ENCODE data around the gene GAS7. TPM values are rescaled to one million over a fixed set of nuclear protein-coding genes. Genes with fewer than 3 reads are reported as not detected.

GAS7 gene
- polyA plus RNA-seq, 2 donors = 6.4 to 7.7 TPM

DNA sequence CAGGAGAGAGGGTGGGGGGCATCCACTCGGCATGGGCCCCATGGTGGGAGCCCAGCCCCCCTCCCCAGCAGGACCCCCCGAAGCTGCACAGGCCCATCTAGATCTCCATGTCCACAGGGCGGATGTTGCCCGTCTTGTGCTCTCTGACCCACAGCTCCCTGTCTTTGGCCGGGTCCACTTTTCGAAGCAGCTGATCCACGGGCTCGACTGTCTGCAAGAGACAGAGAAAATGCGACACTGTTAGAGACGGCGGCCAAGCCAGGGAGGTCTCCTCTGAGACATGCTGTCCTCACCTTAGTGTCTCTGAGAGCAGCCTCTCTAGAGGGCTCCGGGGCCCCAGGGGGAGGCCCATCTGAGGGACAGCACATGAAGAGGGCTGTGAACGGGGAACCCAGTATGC, 281.3 kb downstream of the GAS7 start:
- no peak overlapping the region for H3K27ac ChIP-seq (ENCODE audit: low read depth in 2 of 2, low read length in 1 of 2)
- H3K27me3 ChIP-seq (ENCODE audit: control insufficient read depth in 1 of 2, insufficient read depth in 2 of 2, low read length in 2 of 2) = no peaks in the 10 kb centered on the region
- H3K4me1 ChIP-seq (ENCODE audit: control insufficient read depth in 2 of 2, insufficient read depth in 2 of 2, low read length in 1 of 2) = no peaks in the 10 kb centered on the region
- peaks cover 0 to 2% of the 10 kb centered on the region in 2 donors for H3K9me3 ChIP-seq (ENCODE audit: control insufficient read depth in 2 of 2, insufficient read depth in 1 of 2, low read depth in 1 of 2, low read length in 1 of 2)
- no peak overlapping the region for H3K4me3 ChIP-seq (ENCODE audit: low read depth in 1 of 2, low read length in 2 of 2)
- 85 to 88% methylated on average over 13 of the region's 13 CpGs for WGBS, 2 donors
- H3K36me3 ChIP-seq (ENCODE audit: control insufficient read depth in 2 of 2, insufficient read depth in 2 of 2, low read length in 1 of 2) = peaks cover 4 to 11% of the 10 kb centered on the region in 2 donors

DNA sequence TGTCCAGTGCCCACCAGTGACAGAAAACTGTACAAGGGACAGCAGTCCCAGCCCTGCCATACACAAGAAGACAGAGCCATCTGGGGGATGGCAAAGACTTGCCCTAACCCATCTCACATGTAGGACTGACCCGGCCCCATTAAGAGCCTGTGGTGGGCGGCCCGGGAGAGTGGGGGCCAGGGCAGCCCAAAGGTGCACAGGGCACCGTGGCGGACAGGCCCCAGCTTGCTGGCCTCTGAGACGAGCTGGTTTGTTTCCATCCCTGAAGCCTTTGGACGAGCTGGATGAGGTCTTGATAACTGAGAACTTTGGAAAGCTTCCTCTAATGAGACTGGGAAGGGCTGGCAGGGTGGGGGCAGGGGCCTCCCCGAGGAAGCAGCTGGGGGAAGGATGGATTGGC, 282.3 kb downstream of the GAS7 start:
- no peak overlapping the region for H3K4me3 ChIP-seq (ENCODE audit: low read depth in 1 of 2, low read length in 2 of 2)
- H3K27ac ChIP-seq (ENCODE audit: low read depth in 2 of 2, low read length in 1 of 2) = no peak overlapping the region
- H3K4me1 ChIP-seq (ENCODE audit: control insufficient read depth in 2 of 2, insufficient read depth in 2 of 2, low read length in 1 of 2) = no peaks in the 10 kb centered on the region
- 70 to 74% methylated on average over 8 of the region's 8 CpGs for WGBS, 2 donors
- H3K27me3 ChIP-seq (ENCODE audit: control insufficient read depth in 1 of 2, insufficient read depth in 2 of 2, low read length in 2 of 2) = no peaks in the 10 kb centered on the region
- H3K36me3 ChIP-seq (ENCODE audit: control insufficient read depth in 2 of 2, insufficient read depth in 2 of 2, low read length in 1 of 2) = peaks cover 4 to 11% of the 10 kb centered on the region in 2 donors
- H3K9me3 ChIP-seq (ENCODE audit: control insufficient read depth in 2 of 2, insufficient read depth in 1 of 2, low read depth in 1 of 2, low read length in 1 of 2) = peaks cover 0 to 2% of the 10 kb centered on the region in 2 donors

DNA sequence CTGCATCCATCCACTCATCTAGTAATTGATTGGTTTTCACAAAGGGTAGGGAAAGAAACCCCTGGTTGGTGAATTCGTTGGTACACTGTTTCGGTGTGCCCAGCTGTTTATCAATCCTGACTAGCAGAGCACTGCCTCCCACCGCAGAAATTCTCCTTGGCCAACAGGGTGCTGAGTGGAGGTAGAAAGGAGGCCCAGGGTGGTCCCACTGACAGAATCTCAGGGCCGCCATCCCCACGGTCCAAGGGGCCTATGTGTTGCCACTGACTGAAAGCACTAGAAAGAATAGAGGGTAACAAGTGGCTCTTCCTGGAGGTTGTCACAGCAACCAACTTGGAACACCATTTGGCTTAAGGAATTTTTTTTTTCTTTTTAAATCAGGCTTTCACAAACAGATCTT, 284.9 kb downstream of the GAS7 start:
- H3K9me3 ChIP-seq (ENCODE audit: control insufficient read depth in 2 of 2, insufficient read depth in 1 of 2, low read depth in 1 of 2, low read length in 1 of 2) = peaks cover 0 to 2% of the 10 kb centered on the region in 2 donors
- H3K27me3 ChIP-seq (ENCODE audit: control insufficient read depth in 1 of 2, insufficient read depth in 2 of 2, low read length in 2 of 2) = no peaks in the 10 kb centered on the region
- no peak overlapping the region for H3K27ac ChIP-seq (ENCODE audit: low read depth in 2 of 2, low read length in 1 of 2)
- H3K36me3 ChIP-seq (ENCODE audit: control insufficient read depth in 2 of 2, insufficient read depth in 2 of 2, low read length in 1 of 2) = peaks cover 4 to 9% of the 10 kb centered on the region in 2 donors
- WGBS, 2 donors = 88% methylated on average over 5 of the region's 5 CpGs
- H3K4me1 ChIP-seq (ENCODE audit: control insufficient read depth in 2 of 2, insufficient read depth in 2 of 2, low read length in 1 of 2) = no peaks in the 10 kb centered on the region
- H3K4me3 ChIP-seq (ENCODE audit: low read depth in 1 of 2, low read length in 2 of 2) = no peak overlapping the region

DNA sequence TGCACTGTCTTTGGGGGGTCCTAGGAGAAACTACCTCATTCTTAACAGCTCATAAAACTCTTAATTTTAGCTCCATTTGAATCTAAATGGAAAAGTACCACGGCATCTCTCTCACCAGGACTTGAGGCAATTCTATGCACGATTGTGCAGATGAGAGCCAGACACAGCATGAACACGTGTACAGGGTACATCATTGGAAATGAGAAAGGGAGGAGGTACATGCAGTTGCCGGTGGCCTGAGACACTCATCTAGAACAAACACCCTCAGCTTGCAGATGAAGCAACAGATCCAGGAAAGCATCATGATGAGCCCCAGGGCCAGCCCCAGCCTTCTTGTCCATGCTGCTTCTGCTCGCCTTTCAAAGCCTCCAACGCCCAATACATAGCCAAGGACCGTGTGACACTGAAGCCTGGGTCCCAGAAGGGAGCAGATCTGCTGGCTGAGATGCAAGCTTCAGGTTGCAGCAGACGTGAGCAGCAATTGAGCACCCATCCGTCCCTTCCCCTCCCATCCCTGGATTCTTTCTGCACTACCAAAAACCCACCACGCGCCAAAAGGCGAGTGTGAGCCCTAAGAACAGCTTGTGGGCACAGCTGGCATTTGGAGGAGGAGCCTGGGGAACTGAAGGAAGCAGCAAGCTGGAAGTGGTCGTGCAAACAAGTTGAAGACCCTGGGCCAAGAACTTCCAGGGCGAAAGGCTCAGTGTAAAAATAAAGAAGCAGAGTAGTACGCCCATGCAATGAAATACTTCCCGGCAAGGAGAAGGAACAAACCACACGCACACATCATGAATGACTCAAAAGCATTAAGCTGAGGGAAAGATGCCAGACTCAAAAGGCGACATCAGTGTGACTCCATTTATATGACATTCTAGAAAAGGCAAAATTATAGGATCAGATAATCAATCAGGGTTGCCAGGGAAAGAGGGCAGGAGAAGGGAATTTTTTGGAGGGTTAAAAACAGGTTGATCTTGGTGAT, 286.0 kb downstream of the GAS7 start:
- H3K4me3 ChIP-seq (ENCODE audit: low read depth in 1 of 2, low read length in 2 of 2) = no peak overlapping the region
- H3K27me3 ChIP-seq (ENCODE audit: control insufficient read depth in 1 of 2, insufficient read depth in 2 of 2, low read length in 2 of 2) = no peaks in the 10 kb centered on the region
- 73 to 75% methylated on average over 18 of the region's 18 CpGs for WGBS, 2 donors
- H3K27ac ChIP-seq (ENCODE audit: low read depth in 2 of 2, low read length in 1 of 2) = no peak overlapping the region
- peaks cover 0 to 2% of the 10 kb centered on the region in 2 donors for H3K9me3 ChIP-seq (ENCODE audit: control insufficient read depth in 2 of 2, insufficient read depth in 1 of 2, low read depth in 1 of 2, low read length in 1 of 2)
- peaks cover 4 to 6% of the 10 kb centered on the region in 2 donors for H3K36me3 ChIP-seq (ENCODE audit: control insufficient read depth in 2 of 2, insufficient read depth in 2 of 2, low read length in 1 of 2)
- H3K4me1 ChIP-seq (ENCODE audit: control insufficient read depth in 2 of 2, insufficient read depth in 2 of 2, low read length in 1 of 2) = no peaks in the 10 kb centered on the region

DNA sequence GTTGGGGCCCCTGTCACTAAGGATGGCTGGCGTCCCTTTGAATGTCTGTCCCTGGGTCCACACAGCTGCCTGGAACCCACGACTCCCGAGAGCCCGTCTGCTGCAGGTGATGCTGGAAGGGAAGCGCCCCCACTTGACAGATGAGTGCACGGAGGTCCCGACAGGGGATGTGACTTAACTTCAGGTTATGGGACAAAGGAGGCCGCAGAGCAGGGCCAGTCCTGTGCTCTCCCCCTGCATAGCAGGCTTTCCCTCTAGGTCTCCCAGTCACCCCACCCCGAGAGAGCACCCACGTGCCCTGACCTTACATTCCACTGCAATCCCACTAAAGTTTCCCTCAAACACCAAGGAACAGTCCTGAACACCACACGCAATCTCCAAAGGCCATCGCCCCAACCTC, 287.3 kb downstream of the GAS7 start:
- WGBS, 2 donors = 76 to 77% methylated on average over 12 of the region's 12 CpGs
- H3K4me3 ChIP-seq (ENCODE audit: low read depth in 1 of 2, low read length in 2 of 2) = no peak overlapping the region
- H3K27ac ChIP-seq (ENCODE audit: low read depth in 2 of 2, low read length in 1 of 2) = no peak overlapping the region
- H3K9me3 ChIP-seq (ENCODE audit: control insufficient read depth in 2 of 2, insufficient read depth in 1 of 2, low read depth in 1 of 2, low read length in 1 of 2) = no peaks in the 10 kb centered on the region
- H3K36me3 ChIP-seq (ENCODE audit: control insufficient read depth in 2 of 2, insufficient read depth in 2 of 2, low read length in 1 of 2) = peaks cover 0 to 4% of the 10 kb centered on the region in 2 donors
- no peaks in the 10 kb centered on the region for H3K27me3 ChIP-seq (ENCODE audit: control insufficient read depth in 1 of 2, insufficient read depth in 2 of 2, low read length in 2 of 2)
- no peaks in the 10 kb centered on the region for H3K4me1 ChIP-seq (ENCODE audit: control insufficient read depth in 2 of 2, insufficient read depth in 2 of 2, low read length in 1 of 2)

DNA sequence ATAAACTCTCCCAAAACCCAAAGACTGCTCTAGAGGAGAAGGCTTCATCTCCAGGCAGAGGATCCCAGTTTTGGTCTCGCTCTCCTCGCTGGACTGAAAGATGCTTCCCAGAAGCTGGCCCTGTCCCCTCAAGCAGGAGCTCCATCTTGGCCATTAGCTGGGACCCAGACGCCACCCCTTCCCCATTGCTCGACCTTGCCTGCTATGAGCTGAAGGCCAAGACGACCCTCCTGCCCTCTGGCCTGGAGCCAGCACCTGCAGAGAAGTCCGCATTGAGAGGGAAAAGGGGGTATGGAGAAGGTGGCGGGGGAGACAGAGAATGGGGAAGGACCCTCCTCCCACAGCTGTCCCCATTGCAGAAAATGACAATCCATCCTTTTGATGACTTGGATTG, 289.8 kb downstream of the GAS7 start:
- Histone ChIP-seq H3K9me3 (ENCODE audit: control insufficient read depth in 2 of 2, insufficient read depth in 1 of 2, low read depth in 1 of 2, low read length in 1 of 2) (no peaks in the 10 kb centered on the region), H3K4me1 (ENCODE audit: control insufficient read depth in 2 of 2, insufficient read depth in 2 of 2, low read length in 1 of 2) (no peaks in the 10 kb centered on the region), H3K27ac (ENCODE audit: low read depth in 2 of 2, low read length in 1 of 2) (no peak overlapping the region), H3K27me3 (ENCODE audit: control insufficient read depth in 1 of 2, insufficient read depth in 2 of 2, low read length in 2 of 2) (no peaks in the 10 kb centered on the region), H3K4me3 (ENCODE audit: low read depth in 1 of 2, low read length in 2 of 2) (no peak overlapping the region), H3K36me3 (ENCODE audit: control insufficient read depth in 2 of 2, insufficient read depth in 2 of 2, low read length in 1 of 2) (no peaks in the 10 kb centered on the region)
- 47 to 56% methylated on average over 7 of the region's 7 CpGs for WGBS, 2 donors

DNA sequence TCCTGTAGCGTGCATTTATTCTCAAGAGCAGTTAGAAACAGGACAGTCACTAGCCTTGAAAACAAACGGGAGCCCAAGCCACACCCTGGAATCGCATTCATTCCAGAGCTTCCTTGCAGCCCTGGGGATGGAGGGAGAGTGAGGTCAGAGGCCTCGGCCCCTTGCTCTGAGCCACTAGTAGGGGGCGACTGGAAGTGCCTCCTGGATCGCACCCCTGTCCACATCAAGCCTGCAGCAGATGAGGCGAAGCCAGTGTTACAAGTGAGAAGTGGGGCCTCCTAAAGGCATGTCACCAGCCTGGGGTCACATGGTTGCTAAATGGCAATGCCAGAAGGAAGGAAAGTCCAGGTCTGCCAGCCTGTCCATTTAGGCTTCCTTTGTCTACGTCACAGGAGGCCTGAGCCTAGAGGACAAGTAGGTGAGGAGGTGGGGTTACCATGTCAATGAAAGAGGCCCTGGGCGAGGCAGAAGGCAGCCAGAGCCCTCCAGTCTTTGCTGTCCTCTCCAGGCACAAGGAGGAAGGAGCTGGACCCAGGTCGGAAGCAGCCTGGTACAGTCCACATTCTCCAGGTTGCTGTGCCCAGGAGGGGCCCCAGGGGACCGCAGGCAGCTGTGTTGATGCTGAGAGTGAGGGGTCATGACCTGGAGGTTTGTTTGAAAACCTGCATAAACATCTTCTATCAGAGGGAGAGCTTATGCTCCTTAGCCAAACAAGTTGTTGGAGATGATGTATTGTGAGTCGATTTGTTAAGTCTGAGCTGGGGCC, 290.3 kb downstream of the GAS7 start:
- no peaks in the 10 kb centered on the region for H3K27me3 ChIP-seq (ENCODE audit: control insufficient read depth in 1 of 2, insufficient read depth in 2 of 2, low read length in 2 of 2)
- no peaks in the 10 kb centered on the region for H3K4me1 ChIP-seq (ENCODE audit: control insufficient read depth in 2 of 2, insufficient read depth in 2 of 2, low read length in 1 of 2)
- no peak overlapping the region for H3K4me3 ChIP-seq (ENCODE audit: low read depth in 1 of 2, low read length in 2 of 2)
- WGBS, 2 donors = 41 to 46% methylated on average over 12 of the region's 12 CpGs
- no peaks in the 10 kb centered on the region for H3K36me3 ChIP-seq (ENCODE audit: control insufficient read depth in 2 of 2, insufficient read depth in 2 of 2, low read length in 1 of 2)
- H3K9me3 ChIP-seq (ENCODE audit: control insufficient read depth in 2 of 2, insufficient read depth in 1 of 2, low read depth in 1 of 2, low read length in 1 of 2) = no peaks in the 10 kb centered on the region
- no peak overlapping the region for H3K27ac ChIP-seq (ENCODE audit: low read depth in 2 of 2, low read length in 1 of 2)

DNA sequence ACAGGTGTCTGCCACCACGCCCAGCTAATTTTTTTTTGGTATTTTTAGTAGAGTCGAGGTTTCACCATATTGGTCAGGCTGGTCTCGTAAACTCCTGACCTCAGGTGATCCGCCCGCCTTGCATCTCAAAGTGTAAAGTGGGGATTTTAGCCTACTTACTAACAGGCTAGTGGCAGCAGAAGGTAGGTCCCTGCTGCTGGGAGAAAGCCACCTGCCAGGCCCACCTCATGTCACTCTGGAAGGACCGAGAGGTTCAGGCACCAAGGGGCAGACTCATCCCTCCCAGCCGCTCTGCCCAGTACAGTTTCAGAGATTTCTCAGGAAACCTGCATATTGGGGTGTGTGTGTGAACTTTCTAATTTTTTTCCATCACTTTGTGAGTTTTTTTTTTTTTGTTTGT, 291.3 kb downstream of the GAS7 start:
- no peaks in the 10 kb centered on the region for H3K9me3 ChIP-seq (ENCODE audit: control insufficient read depth in 2 of 2, insufficient read depth in 1 of 2, low read depth in 1 of 2, low read length in 1 of 2)
- no peak overlapping the region for H3K4me3 ChIP-seq (ENCODE audit: low read depth in 1 of 2, low read length in 2 of 2)
- 73 to 84% methylated on average over 7 of the region's 7 CpGs for WGBS, 2 donors
- no peaks in the 10 kb centered on the region for H3K4me1 ChIP-seq (ENCODE audit: control insufficient read depth in 2 of 2, insufficient read depth in 2 of 2, low read length in 1 of 2)
- no peak overlapping the region for H3K27ac ChIP-seq (ENCODE audit: low read depth in 2 of 2, low read length in 1 of 2)
- no peaks in the 10 kb centered on the region for H3K36me3 ChIP-seq (ENCODE audit: control insufficient read depth in 2 of 2, insufficient read depth in 2 of 2, low read length in 1 of 2)
- no peaks in the 10 kb centered on the region for H3K27me3 ChIP-seq (ENCODE audit: control insufficient read depth in 1 of 2, insufficient read depth in 2 of 2, low read length in 2 of 2)

DNA sequence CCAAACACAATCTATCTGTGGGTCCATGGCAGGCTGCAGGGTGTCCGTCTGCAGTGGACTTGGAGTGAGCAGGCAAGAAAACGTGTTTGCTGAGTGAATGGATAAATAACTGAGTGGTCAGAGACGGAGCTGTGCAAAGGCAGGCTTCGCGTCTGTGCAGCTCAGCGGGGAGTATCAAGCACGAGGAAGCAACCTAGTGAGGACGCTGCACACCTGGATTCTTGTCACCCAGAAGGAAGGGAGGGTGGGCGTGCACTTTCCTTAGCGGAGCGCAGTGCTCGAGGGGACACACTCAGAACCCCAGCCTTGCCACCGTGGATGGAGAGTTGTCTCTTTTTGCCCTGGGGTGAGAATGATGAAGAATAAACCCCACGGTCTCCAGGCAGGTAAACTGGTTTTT, 291.8 kb downstream of the GAS7 start:
- H3K27me3 ChIP-seq (ENCODE audit: control insufficient read depth in 1 of 2, insufficient read depth in 2 of 2, low read length in 2 of 2) = no peaks in the 10 kb centered on the region
- no peak overlapping the region for H3K4me3 ChIP-seq (ENCODE audit: low read depth in 1 of 2, low read length in 2 of 2)
- no peak overlapping the region for H3K27ac ChIP-seq (ENCODE audit: low read depth in 2 of 2, low read length in 1 of 2)
- no peaks in the 10 kb centered on the region for H3K36me3 ChIP-seq (ENCODE audit: control insufficient read depth in 2 of 2, insufficient read depth in 2 of 2, low read length in 1 of 2)
- WGBS, 2 donors = 50 to 62% methylated on average over 14 of the region's 14 CpGs
- no peaks in the 10 kb centered on the region for H3K4me1 ChIP-seq (ENCODE audit: control insufficient read depth in 2 of 2, insufficient read depth in 2 of 2, low read length in 1 of 2)
- no peaks in the 10 kb centered on the region for H3K9me3 ChIP-seq (ENCODE audit: control insufficient read depth in 2 of 2, insufficient read depth in 1 of 2, low read depth in 1 of 2, low read length in 1 of 2)

All from esophagus (tissue), 2 donors.